NCI-H345 treated with DMSO at 0.1 percent for 48 hours (cell line): ENCODE measurements around the gene LBX1.

Experiments
- DNase-seq: peaks from one replicate; lab custom pipeline; 2025; ENCODE audit not compliant: unreplicated experiment; lab: John Stamatoyannopoulos, UW

LBX1 gene

DNA sequence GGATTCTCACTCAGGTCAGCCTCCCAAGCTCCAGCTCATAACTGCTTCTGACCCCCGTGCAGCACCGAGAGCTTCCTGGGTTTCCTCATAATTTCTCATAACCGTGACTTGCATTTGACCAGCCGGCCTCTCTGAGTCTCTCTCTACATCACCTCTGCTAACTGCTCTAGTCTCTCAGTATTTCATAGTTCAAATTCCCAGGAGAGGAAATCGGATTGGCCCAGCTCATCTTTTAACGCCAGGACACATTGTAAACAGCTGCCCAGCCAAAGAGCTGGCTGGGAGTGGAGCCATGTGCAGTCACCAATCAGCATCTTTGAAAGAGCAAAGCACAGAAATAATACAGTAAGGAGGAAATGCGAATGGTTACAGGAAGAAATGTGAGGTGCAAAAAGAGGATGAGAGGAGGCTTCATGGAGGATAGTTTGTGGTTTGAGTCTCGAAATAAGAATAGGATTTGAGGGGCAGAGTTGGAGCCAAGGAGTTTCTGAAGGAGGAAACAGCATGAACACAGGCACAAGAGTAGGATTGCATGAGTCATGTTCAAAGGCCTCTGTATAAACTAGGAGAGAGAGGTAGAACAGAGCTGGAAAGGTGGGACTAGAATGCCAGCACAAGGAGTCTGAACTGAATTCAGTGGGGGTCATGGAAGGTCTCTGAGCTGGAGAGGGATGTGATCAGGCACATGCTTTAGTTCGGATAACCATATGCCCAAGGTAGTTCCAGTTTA is 15.2 kb upstream of the LBX1 start:
- DNase-seq = no peak

DNA sequence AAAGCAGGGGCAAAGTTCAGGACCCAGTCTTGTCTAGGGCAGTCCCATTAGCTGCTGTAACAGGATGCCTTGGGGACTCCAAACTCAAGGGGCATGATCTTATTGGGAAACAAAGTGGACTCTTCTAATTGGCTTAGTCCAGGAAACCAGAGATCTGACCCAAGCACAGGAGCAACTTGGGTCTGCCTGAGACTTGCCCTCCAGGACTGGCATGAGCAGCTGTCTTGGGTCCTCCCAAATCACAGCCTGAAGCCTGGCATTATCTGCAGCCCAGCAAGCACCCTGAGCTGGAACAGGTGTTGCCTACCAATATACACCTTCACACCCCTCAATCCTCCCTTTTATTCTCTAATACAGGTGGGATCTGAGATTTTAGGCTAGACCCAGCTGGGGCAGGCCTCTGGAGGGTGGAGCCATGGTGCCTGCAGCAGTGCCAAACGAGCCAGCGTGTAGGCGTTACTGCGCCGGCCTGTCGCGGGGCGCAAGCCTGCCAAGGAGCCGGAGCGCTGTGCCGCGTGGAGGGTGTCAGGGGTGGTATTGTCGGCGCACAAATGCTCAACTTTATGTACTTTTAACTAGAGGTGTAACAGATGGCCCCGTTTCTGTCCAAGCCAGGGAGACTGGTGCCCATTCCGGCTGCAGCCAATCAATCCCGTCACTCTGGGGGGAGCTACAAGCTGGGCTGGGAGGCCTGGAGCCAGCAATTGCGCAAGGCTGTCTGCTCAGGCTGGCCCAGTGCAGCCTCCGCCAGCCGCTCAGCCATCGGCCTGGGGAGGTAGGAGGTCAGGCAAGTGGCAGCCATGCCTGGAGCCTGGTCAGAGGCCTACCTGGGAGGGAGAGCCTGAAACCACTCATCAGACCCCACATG is 12.8 kb upstream of the LBX1 start:
- DNase-seq = no peak

GRCh38 chr10:101238732-101239105 is 9.5 kb upstream of the LBX1 start:
- DNase-seq = no peak

GRCh38 chr10:101237982-101238731 is 8.9 kb upstream of the LBX1 start:
- no peak for DNase-seq

- no peak for DNase-seq
These were observed 8.1 kb upstream of the LBX1 start for GRCh38 chr10:101237081-101237981.

DNA sequence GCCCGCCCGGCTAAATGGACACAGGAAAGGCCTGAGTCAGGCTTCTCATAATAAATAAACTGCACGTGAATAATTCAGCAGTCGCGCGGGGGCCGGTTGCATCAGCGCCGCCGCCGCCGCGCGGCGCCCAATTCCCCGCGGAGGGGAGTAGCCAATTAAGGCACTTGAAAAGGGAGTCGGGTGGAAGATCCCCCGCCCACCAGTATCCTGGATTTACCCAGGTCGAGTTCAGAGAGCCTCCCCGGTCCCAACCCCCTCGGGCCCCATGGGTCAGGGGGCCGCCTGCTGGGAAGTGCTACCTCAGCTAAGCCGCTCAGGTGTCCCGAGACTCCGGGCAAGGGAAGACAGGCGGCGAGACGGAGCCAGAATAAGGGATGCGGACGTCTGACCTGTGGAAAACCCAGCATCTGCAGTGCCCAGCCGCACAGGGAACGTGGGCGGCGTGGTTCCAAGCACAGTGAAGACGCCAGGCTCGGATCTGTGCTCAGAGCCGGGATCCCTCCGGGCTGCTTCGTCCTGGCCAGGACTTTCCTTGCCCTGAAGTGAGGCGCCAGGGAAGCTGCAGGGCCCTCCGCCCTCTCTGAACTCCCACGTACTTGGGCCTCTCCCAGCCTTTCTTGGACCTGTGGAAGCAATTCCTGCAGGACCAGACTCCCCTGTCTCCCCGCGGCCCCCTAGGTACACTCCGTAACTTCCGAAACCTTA is 7.3 kb upstream of the LBX1 start:
- DNase-seq = no peak

DNA sequence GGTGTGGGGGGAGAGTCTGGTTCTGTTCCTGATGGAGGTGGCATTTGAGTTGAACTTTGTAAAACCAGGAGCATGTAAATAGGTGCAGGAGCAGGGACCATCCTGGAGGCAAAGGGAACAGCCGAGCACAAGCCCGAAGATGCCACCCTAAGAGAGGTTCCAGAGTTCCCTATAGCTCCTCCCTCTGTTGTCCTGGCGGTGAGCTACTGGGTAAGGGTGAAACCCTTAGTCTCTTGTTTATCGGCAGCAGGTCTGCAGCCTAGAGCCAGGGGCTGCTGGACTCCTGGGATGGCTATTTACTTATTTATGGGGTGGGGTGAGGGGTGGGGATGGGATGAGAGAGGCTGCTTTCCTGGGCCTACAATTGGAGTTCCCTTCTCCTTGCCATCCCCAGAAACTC is 6.5 kb upstream of the LBX1 start:
- no peak for DNase-seq

DNA sequence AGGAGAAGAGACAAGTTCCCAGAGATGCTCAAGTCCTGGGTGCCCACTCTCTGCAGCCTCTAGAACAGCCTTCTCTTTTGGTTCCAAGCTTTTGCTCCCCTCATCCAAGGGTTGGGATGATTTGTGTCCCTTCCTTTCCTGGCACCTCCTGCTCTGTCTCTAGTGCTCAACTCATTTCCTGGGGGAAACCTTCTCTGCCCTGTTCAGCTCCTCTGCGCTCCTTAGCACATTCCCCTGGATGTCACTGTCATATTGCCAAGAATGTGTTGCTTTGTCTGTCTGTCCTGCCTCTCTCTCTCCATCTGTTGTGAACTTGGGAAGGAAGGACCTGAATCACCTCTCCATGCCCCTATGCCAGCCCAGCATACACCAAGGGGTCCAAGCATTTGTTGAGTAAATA is 5.1 kb upstream of the LBX1 start:
- DNase-seq = no peak

GRCh38 chr10:101233863-101234262 is 4.6 kb upstream of the LBX1 start:
- DNase-seq = no peak

- DNase-seq = no peak
These were observed 4.2 kb upstream of the LBX1 start for GRCh38 chr10:101233443-101233842.

DNA sequence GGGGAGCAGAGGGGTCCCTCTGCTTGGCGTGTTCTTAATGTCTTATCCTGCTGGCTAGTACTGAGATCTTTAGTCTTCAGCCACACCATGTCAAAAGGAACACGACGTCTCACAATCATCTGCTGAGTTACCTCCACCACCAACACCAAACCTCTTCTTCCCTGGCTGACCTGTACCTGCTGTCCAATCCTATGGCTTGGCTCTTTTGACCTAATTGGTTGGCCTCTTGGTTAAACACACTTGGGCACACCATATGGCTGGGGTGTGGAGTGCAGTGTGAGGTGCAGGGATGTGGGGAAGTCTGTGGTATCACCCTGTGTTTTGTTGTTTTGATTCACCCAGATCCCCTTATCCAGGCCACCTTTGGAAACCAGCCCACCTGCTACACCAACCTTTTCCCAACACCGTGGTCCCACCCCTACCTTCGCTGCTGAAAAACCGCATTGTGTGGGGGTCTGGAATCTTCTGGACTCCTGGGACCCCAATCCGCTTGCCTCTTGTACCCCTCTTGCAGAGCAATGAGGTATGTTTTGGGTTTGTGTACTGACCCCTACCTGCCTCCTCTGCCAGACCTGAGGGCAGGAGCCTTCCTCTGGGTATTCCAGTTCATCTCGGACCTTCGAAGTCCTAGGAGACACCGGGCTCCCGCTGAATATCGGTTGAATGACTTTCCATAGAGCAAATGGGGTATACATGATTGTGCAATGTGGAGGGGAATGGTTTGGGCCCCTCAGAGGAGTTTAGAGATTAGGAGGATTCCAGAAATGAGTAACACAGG is 2.8 kb upstream of the LBX1 start:
- DNase-seq = no peak

- DNase-seq = no peak
These were observed 1.8 kb upstream of the LBX1 start for GRCh38 chr10:101231092-101231491.

DNA sequence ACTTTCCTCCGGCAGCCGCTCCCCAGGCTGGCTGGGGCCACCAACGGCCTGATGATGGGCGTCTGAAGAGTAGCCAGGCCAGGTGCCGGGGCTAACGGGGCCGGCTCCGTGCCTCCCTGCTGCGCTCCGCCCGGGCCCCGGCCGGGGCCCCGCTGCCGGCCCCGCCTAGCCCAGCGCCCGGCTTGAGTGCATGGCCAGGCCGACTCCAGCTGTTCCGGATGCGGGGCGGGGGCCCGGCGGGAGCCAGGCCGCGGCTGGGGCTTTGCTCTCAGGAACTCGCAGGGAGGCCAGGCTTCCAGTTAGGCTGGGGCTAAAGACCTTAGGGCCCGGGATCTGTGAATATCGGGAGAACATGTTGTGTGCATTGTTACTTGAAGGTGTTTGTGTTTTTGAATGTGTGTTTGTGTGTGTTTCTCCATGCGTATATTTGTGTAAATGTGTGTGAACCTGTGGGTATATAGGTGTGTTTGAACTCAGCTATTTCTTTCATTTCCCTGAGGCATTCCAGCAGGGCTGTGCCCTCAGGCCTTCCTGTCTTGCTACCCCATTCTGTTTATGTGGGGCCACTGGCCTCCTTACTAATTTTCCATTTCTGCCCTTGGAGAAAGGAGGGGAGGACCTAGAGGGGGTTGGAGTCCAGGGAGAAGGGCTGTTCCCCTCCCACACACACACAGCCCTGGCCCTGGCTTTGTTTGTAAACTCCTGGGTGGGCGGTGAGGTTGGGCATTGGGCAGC is 1.1 kb upstream of the LBX1 start:
- no peak for DNase-seq

DNA sequence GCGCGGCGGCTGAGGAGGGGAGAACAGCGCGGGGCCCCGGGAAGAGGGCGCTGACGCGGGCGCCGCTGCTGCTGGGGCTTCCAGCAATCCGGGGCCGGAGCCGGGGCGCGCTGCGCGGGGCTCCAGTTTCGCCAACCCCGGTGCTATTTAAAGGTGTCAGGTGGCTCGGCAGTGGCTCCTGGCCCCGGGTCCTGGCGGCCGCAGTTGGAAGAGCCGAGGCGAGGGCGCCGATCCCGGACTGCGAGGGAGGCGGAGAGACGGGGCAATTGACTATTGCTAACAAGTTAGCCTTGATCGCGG is 347 bp downstream of the LBX1 start:
- no peak for DNase-seq

DNA sequence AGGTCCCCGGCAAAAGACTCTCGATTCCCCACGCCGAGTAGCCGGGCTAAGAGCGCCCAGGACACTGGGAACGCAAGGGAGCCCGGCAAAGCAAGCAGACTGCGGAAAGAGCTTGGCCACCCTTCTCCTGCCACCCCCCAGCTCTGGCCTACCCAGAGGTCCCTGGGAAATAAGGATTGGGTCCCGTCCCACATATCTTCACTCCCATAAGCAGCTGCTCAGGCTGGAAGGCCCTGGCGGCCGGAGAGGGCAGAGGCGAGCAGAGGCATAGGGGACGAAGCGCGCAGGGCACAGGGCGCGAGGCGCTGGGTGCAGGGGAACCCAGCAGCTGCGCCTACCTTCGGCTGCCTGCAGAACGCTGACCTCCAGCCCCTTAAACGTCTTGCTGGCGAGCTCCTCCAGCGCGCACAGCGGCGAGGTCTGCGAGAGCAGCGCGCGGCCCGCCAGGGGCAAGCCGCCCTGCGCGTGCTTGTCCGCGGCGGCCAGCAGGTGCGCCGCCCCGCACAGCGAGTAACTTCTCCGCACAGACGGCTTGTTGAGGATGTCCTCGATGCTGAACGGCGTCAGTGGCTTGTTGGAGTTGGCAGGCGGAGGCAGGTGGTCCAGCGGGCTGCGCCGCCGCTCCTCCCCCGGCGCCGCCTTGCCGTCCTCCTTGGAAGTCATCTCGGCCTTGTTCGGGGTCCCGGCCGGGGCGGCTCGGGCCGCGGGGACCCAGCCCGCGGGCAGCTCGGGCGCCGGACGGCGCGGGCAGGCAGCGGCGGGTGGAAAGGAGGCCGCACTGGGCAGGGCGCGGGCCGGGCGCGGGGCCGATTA is 904 bp downstream of the LBX1 start:
- DNase-seq = no peak

GRCh38 chr10:101227429-101228152 is 1.7 kb downstream of the LBX1 start:
- no peak for DNase-seq
